Activated B cell treated with CpG ODN at 0.5 μM for 24 hours (primary cell): ENCODE data around the gene NYAP2. TPM values are rescaled to one million over a fixed set of nuclear protein-coding genes. Genes with fewer than 3 reads are reported as not detected.

Source experiments
- ATAC-seq: fragments of 200-7000 bp; cut with Tn5 transposase; one replicate; pipeline ENCODE4 v1.10.0; 2021; ENCODE audit warnings: low read depth, mild to moderate bottlenecking, moderate library complexity
- CTCF ChIA-PET: fragments of 350-600 bp; sonication (Branson Sonifier 250); formaldehyde crosslinking; loops from one replicate; lab custom pipeline; 2021; ENCODE audit warnings: antibody characterized with exemption; lab: Charles Lee
- POLR2A ChIA-PET: fragments of 350-600 bp; sonication (Branson Sonifier 250); formaldehyde crosslinking; loops from one replicate; lab custom pipeline; 2021; ENCODE audit warnings: antibody characterized with exemption; lab: Charles Lee
- DNase-seq: peaks from one replicate; pipeline ENCODE4 v3.0.0; 2022
- H3K27ac Mint-ChIP-seq: one replicate; pipeline ENCODE4 v1.8.0; 2020; ENCODE audit warnings: mixed read lengths
- H3K27me3 Mint-ChIP-seq: one replicate; pipeline ENCODE4 v1.8.0; 2021; ENCODE audit warnings: mixed read lengths
- H3K36me3 Mint-ChIP-seq: one replicate; pipeline ENCODE4 v1.8.0; 2021; ENCODE audit warnings: low read depth, mixed read lengths
- H3K4me1 Mint-ChIP-seq: one replicate; pipeline ENCODE4 v1.8.0; 2021; ENCODE audit warnings: mixed read lengths
- H3K4me3 Mint-ChIP-seq: one replicate; pipeline ENCODE4 v1.8.0; 2020; ENCODE audit warnings: mild to moderate bottlenecking, mixed read lengths
- H3K9me3 Mint-ChIP-seq: one replicate; pipeline ENCODE4 v1.8.0; 2020; ENCODE audit warnings: mixed read lengths
- CTCF ChIP-seq: fragments of 200-600 bp; IDR thresholded peaks from one replicate; pipeline ENCODE4 v1.8.0; 2022; ENCODE audit warnings: antibody characterized with exemption, mild to moderate bottlenecking
- intact Hi-C: fragments of 100-400 bp; cut with micrococcal nuclease; formaldehyde crosslinking; loops from one replicate; pipeline ENCODE4 v1.15.1; 2024
- total RNA-seq: library from RNA; stranded (reverse); gene quantifications from 2 replicates; pipeline ENCODE4 v1.2.3, GENCODE V29; 2022

NYAP2 gene
- total RNA-seq, 1 donor from 2014 or later: 0.07 TPM

DNA sequence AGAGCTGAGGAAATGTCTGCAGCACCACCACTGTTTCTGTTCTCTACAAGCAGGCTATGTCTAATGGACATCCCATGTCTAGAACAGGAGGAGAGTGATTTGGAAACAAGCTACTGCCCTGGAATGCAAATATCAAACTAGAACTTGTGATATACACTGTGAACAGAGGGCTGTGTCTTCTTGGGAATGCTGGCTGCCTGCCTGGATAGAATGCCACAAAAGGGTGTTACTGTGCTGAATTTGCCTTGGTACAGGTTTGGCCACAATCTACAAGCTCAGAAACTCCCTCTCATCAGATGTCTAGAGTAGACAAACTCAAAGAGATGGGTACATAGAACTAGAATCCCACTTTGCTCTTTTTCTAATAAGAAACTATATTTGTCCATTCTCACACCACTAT lies 170.5 kb downstream of the NYAP2 start:
- no peaks in the 10 kb centered on the region for H3K27me3 Mint-ChIP-seq
- TF ChIP-seq CTCF: no peak
- CTCF ChIA-PET: no interaction called here
- POLR2A ChIA-PET: no interaction called here
- peaks cover 4% of the 10 kb centered on the region for H3K4me1 Mint-ChIP-seq
- no peak for ATAC-seq
- peaks cover 8% of the 10 kb centered on the region for H3K9me3 Mint-ChIP-seq
- DNase-seq: no peak
- intact Hi-C loops: loop anchor here (10.0 kb wide), 1 partner anchor 565 kb away; no protein-coding TSS in a partner anchor
- H3K4me3 Mint-ChIP-seq: no peak overlapping the region
- H3K27ac Mint-ChIP-seq: no peak overlapping the region
- H3K36me3 Mint-ChIP-seq: no peaks in the 10 kb centered on the region

- peaks cover 8% of the 10 kb centered on the region for H3K9me3 Mint-ChIP-seq
- ChIA-PET CTCF (no interaction called here), POLR2A (no interaction called here)
- intact Hi-C loops: no loop called here
- H3K27ac Mint-ChIP-seq: no peak overlapping the region
- peaks cover 4% of the 10 kb centered on the region for H3K27me3 Mint-ChIP-seq
- no peak for ATAC-seq
- no peaks in the 10 kb centered on the region for H3K36me3 Mint-ChIP-seq
- H3K4me3 Mint-ChIP-seq: no peak overlapping the region
- no peak for DNase-seq
- H3K4me1 Mint-ChIP-seq: no peaks in the 10 kb centered on the region
- no peak for TF ChIP-seq CTCF
Observed at GRCh38 chr2:225573603-225574002, 174.1 kb downstream of the NYAP2 start.

- Mint-ChIP-seq H3K27me3 (peaks cover 4% of the 10 kb centered on the region), H3K36me3 (no peaks in the 10 kb centered on the region), H3K27ac (no peak overlapping the region), H3K9me3 (peaks cover 8% of the 10 kb centered on the region), H3K4me3 (no peak overlapping the region), H3K4me1 (no peaks in the 10 kb centered on the region)
- TF ChIP-seq CTCF: no peak
- DNase-seq: no peak
- POLR2A ChIA-PET: no interaction called here
- ATAC-seq: no peak
- CTCF ChIA-PET: no interaction called here
- intact Hi-C loops: no loop called here
Observed at GRCh38 chr2:225574582-225575138, 175.2 kb downstream of the NYAP2 start.

DNA sequence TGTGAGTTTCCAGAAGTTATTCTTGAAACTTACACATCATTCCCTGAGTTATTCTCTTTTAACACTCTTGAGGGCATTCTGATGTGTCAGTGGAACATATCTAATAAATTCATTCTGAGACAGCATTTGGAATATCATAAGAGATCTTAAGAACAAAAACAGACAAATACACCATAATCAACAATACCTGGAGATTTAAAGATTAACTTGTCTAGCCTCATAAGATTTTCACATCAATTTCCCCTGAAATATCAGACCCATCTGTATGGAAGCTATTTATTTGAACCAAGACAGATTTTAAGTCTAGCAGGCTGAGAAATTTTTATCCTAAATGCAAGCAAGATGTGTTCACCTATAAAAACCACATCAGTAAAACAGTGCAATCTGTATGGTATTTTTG lies 181.6 kb downstream of the NYAP2 start:
- no peaks in the 10 kb centered on the region for H3K36me3 Mint-ChIP-seq
- no peak for TF ChIP-seq CTCF
- H3K27me3 Mint-ChIP-seq: peaks cover 4% of the 10 kb centered on the region
- H3K4me3 Mint-ChIP-seq: no peak overlapping the region
- CTCF ChIA-PET: no interaction called here
- POLR2A ChIA-PET: no interaction called here
- DNase-seq (no peak), ATAC-seq (no peak)
- intact Hi-C loops: no loop called here
- H3K27ac Mint-ChIP-seq: no peak overlapping the region
- H3K4me1 Mint-ChIP-seq: no peaks in the 10 kb centered on the region
- no peaks in the 10 kb centered on the region for H3K9me3 Mint-ChIP-seq

DNA sequence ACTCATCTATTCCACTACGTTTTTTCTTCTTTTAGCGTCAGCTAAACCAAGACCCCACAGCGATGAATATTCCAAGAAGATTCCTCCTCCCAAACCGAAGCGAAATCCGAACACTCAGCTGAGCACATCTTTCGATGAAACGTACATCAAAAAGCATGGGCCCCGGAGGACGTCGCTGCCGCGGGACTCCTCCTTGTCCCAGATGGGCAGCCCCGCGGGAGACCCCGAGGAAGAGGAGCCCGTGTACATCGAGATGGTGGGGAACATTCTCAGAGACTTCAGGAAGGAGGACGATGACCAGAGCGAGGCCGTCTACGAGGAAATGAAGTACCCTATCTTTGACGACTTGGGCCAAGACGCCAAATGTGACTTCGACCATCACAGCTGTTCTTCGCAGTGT lies 182.4 kb downstream of the NYAP2 start:
- Mint-ChIP-seq H3K9me3 (no peaks in the 10 kb centered on the region), H3K4me1 (no peaks in the 10 kb centered on the region), H3K36me3 (no peaks in the 10 kb centered on the region), H3K27ac (no peak overlapping the region), H3K27me3 (peaks cover 4% of the 10 kb centered on the region), H3K4me3 (no peak overlapping the region)
- DNase-seq: no peak
- no peak for ATAC-seq
- intact Hi-C loops: no loop called here
- ChIA-PET CTCF (no interaction called here), POLR2A (no interaction called here)
- TF ChIP-seq CTCF: no peak
